DMS 273 (cell line): Measurements from ENCODE around the gene FADS3.

Source experiments
- DNase-seq: peaks from one replicate; lab custom pipeline; 2025; ENCODE audit not compliant: unreplicated experiment; lab: John Stamatoyannopoulos, UW

FADS3 gene, protein sequence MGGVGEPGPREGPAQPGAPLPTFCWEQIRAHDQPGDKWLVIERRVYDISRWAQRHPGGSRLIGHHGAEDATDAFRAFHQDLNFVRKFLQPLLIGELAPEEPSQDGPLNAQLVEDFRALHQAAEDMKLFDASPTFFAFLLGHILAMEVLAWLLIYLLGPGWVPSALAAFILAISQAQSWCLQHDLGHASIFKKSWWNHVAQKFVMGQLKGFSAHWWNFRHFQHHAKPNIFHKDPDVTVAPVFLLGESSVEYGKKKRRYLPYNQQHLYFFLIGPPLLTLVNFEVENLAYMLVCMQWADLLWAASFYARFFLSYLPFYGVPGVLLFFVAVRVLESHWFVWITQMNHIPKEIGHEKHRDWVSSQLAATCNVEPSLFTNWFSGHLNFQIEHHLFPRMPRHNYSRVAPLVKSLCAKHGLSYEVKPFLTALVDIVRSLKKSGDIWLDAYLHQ

DNA sequence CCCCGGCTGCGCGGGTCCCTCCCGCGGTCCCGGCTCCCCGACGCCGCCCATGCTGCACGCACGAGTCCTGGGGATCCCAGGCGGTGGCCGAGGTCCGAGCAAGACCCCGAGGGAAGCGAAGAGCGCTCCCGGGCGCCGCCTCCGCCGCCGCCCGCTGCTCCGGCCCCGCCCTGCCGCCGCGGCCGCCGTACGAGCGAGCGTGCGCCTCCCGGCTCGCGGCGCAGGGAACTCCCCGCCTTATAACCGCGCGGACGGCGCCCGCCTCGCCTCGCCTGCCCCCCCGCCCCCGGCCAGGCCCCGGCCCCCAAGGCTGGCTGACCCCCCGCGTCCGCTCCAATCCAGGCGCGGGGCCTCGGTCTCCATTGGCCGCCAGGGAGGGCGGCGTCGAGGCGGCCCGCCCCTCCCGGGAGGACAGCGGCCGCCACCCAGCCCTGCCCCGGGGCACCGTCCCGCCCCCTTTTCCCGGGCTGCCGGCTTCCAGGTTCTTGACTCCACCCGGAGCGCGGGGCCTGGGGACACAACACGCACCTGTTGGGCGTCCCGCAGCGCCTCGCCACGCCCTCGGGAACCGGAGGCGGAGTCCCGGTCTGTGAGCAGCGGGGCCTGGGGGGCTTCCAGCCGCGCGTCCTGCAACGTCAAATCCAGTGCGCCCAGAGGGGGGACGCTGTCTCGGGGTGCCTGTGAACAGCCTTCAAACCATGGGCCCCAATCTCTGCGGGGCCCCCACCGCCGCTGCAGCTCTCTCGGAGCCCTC lies at the start of gene FADS3:
Gene FADS3 (minus strand): TSS at position 215 of the 754 bp plus-strand sequence. CDS start 164 bp downstream, at position 51.
- DNase-seq: peak; percentile 83

DNA sequence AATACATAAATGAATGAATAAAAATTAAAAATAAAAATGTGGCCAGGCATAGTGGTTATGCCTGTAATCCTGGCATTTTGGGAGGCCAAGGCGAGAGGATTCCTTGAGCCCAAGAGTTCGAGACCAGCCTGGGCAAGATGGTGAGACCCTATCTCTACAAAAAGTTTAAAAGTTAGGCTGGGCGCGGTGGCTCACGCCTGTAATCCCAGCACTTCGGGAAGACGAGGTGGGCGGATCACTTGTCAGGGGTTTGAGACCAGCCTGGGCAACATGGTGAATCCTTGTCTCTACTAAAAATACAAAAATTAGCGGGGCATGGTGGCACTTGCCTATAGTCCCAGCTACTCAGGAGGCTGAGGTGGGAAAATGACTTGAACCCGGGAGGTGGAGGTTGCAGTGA lies 49.1 kb upstream of the FADS3 start:
- DNase-seq: no peak

- DNase-seq: no peak
Measured at GRCh38 chr11:61935861-61936260, 44.5 kb upstream of the FADS3 start.

- DNase-seq: no peak
Measured at GRCh38 chr11:61930933-61931332, 39.6 kb upstream of the FADS3 start.

DNA sequence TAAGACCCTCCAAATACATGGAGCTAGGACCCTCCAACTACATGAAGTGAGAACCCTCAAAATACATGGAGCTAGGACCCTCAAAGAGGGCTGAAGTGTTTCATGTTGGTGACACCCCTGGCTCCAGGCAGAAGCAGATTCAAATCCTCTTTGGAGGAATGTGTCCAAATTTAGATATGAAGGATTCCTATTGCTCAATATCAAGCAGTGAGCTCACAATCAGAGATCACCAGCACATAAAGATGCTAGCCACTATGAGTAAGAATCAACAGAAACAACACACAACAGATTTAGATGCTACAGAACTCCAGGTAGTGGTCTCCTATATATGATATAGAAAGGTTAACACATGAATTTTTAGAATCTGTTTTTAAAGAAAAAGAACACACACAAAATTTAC lies 37.3 kb upstream of the FADS3 start:
- DNase-seq: no peak

DNA sequence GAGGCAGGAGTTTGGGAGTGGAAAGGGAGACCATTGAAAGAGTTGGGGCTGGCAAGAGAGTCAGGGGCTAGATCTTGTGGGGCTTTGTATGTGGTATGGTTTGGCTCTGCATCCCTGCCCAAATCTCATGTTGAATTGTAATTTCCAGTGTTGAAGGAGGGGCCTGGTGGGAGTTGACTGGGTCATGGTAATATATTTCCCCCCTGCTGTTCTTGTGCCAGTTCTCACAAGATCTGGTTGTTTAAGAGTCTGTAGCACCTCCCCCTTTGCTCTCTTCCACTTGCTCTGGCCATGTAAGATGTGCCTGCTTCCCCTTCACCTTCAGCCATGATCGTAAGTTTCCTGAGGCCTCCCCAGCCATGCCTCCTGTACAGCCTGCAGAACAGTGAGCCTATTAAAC lies 36.2 kb upstream of the FADS3 start:
- DNase-seq: no peak

DNA sequence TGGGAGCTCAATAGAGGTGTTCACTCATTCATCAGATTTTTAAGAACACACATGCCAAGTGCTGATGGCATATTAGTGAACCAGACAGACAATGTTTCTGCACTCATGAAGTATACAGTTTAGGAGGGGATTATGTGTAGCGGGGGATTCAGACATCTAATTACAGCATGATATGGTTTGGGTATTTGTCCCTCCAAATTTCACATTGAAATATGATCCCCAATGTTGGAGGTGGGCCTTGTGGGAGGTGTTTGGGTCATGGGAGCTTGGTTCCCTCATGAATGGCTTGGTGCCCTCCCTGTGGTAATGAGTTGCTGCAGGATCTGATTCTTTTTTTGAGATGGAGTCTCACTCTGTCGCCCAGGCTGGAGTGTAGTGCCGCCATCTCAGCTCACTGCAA lies 34.9 kb upstream of the FADS3 start:
- no peak for DNase-seq

GRCh38 chr11:61925736-61926135 lies 34.4 kb upstream of the FADS3 start:
- no peak for DNase-seq

DNA sequence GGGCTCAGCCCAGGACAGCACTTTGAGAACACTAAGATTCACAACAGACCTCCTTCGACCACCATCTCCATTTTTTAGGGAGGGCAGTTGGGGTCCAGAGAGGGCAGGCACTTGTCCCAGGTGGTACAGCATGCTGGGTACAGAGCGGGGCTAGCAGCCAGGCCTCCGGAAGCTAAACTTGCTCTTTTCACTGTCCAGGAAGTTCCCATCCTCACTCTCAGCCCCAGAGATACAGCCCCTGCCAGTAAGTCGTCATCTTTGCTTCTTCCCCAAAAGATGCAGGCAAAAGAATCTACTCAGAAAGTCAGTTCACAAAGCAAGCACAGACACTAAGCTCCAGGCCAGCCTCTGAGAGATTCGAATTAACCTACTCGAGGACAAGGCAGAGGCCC lies 32.7 kb upstream of the FADS3 start:
- DNase-seq: no peak

DNA sequence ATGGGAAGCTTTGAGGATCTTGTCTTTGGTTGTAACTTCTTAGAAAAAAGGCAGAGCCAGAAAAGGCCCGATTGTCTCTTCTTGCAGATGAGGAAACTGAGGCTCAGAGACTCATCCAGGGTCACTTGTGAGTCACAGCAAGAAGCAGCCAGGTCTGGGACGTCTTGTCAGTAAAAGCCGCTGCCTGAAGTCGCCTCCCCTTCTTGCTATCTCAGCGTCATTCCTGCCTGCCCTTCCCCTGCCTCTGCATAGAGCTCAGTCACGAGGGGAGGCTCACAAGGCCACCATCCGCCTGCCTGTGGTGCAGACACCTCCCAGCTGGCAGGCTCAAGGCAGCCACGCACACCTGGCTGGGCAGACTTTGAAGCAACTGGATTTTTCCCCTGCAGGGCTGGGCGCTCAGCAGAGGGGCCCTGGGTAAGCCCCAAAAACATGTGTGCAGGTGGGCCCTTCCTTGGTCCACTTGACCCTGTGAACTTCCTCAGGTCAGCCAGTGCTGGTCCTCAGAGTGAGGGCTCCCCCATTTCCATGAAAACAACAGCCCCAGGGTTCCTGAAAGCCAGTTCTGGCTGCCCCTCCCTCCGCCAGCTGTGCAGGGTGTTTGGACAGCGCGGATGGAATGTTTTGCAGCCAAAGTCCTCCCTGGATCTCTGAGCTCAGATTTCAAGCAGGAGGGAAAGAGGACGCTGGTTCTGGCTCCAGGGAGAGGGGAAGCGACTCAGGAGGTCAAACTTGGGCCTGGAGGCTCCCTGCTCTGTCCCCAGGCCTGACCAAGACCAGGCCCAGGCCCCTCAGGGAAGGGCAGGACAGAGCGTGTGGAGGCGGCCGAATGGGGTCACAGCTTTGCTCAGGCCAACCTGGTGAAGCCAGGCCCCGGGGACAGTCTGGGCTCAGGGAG lies 32.1 kb upstream of the FADS3 start:
- peak; percentile 59 for DNase-seq

- peak; percentile 29 for DNase-seq
Measured at GRCh38 chr11:61922539-61922938, 31.2 kb upstream of the FADS3 start.

DNA sequence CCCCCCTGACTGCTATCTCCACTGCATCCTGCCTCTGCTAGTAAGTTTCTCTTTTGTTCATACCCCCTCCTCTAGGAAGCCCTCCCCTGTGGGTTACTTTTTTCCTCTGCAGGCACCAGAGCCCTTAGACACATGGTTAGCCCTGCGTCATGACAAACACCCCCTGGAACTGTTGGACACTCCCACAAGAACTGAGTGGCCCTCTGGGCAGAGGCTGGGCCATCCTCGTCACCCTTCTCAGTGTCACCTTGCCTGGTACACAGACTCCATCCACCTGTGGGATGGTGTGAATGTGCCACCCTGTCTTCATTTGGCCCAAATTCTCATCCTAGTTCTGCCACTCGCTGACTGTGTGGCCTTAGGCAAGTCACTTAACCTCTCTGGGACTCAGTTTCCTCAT lies 30.1 kb upstream of the FADS3 start:
- no peak for DNase-seq

- no peak for DNase-seq
Measured at GRCh38 chr11:61919705-61920631, 28.6 kb upstream of the FADS3 start.

DNA sequence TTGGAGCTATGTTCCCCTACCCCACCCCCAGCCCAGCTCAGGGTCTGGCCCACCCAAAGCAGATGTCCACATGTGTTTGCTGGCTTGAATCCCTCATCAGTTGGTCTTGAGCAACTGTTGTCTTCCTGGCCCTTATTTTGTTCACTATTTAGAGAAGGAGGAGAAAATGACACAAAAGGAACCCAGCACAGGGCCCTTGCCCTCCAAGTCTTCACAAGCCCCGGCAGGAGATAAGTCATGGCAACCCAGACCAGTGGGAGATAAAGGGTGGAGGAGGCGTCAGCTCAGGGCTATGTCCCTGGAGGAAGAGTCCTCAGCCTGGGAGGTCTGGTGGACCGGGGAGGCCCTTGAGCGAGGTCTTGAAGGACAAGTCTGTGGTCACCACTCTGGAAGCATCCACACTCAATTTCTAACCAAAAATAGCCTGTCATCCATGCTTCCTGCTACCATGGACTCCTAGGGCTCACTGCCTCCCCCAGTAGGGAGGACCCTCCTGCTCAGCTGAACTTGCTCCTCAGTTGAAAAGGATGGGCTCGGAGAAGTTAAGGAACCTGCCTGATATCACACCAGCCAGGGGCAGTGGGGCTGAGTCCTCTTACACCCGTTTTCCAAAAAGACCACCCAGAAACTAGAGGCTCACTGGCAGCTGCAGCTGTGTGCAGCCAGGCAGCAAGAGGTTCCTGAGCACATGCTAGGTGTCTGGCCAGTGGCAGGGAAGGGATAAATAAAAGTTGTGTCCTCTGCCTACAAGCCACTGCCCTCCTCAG lies 27.8 kb upstream of the FADS3 start:
- DNase-seq: no peak

GRCh38 chr11:61918251-61918937 lies 27.0 kb upstream of the FADS3 start:
- peak; percentile 15 for DNase-seq

- peak; percentile 61 for DNase-seq
Measured at GRCh38 chr11:61917334-61918109, 26.2 kb upstream of the FADS3 start, which contains the start of gene RAB3IL1. Gene RAB3IL1 (minus strand): TSS chr11:61917566. CDS start chr11:61917367, 199 bp downstream.

DNA sequence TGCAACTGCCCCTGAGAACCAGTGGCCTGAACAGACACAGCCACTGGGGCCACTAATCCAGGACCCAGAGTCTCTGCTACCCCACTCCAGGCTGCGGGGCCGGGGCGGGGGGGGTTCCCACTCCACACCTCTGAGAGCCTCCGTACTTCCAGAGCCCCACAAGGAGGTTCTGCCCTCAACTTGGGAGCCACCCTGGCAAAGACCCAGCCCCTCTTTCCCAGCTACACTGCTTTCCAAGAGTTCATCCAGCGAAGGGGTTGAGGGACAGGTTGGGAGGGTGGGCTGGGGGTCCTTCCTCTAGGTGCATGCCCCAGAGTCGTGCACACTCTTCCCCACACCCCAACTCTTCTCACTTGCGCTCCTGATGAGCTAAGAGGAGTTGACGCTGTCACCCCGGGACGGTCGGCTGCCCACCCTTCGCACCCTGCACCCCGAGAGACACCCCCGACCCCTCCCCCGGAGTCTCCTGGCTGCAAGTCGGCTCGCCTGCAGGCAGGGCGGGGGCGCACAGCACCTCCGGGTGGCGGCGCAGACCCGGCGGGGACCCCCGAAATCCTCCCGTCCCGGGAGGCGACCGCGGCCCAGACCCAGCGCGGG lies 25.5 kb upstream of the FADS3 start:
- DNase-seq: no peak
